ENCODE data around the gene SEMA7A.

SEMA7A gene

DNA sequence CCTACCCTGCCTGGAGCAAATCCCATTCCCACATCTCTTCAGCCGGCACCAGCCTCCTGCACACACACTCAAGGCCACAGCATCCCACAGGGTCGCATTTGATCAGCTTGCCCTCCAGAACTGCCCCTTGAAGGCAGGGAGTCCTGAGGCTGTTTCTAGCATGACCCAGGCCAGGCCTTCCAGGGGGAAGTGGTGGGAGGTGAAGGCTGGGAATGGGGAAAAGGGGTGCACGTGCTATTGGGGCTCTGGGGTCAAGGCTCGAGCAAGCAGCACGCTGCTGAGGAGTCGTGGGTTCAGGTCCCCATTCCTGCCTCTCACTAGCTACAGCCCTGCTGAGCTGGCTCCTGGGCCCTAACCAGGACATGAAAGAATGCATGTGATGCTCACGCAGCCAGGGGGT, 24.9 kb downstream of the SEMA7A start:
- no peak overlapping the region for H2AFZ ChIP-seq (ENCODE audit: low read depth, low read length, severe bottlenecking)
- H3K27ac ChIP-seq (ENCODE audit: low read depth, low read length) = no peak overlapping the region
- no peak overlapping the region for H3K4me2 ChIP-seq (ENCODE audit: low read depth, low read length, poor library complexity, severe bottlenecking)
- no peaks in the 10 kb centered on the region for H3K36me3 ChIP-seq (ENCODE audit: low read length)
- H3K79me2 ChIP-seq (ENCODE audit: insufficient read depth, low read length) = no peaks in the 10 kb centered on the region
- no peaks in the 10 kb centered on the region for H3F3A ChIP-seq (ENCODE audit: insufficient read depth)
- H4K20me1 ChIP-seq (ENCODE audit: low read depth, low read length) = no peaks in the 10 kb centered on the region
- no peak overlapping the region for H3K4me3 ChIP-seq (ENCODE audit: insufficient read depth, low read length, poor library complexity, severe bottlenecking)
- H3K9ac ChIP-seq (ENCODE audit: low read length) = no peak overlapping the region
- H3K9me2 ChIP-seq (replicated peaks; ENCODE audit: insufficient read depth, low read length) = no peaks in the 10 kb centered on the region
- no peaks in the 10 kb centered on the region for H3K9me3 ChIP-seq (ENCODE audit: insufficient read depth, low read length)
- no peaks in the 10 kb centered on the region for H3K27me3 ChIP-seq (ENCODE audit: low read length)
- TF ChIP-seq EZH2phosphoT487 (conservative IDR thresholded peaks at IDR 0.05; ENCODE audit: low read length) = no peak
- TF ChIP-seq, protein P1, sequence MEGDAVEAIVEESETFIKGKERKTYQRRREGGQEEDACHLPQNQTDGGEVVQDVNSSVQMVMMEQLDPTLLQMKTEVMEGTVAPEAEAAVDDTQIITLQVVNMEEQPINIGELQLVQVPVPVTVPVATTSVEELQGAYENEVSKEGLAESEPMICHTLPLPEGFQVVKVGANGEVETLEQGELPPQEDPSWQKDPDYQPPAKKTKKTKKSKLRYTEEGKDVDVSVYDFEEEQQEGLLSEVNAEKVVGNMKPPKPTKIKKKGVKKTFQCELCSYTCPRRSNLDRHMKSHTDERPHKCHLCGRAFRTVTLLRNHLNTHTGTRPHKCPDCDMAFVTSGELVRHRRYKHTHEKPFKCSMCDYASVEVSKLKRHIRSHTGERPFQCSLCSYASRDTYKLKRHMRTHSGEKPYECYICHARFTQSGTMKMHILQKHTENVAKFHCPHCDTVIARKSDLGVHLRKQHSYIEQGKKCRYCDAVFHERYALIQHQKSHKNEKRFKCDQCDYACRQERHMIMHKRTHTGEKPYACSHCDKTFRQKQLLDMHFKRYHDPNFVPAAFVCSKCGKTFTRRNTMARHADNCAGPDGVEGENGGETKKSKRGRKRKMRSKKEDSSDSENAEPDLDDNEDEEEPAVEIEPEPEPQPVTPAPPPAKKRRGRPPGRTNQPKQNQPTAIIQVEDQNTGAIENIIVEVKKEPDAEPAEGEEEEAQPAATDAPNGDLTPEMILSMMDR (IDR thresholded peaks at IDR 0.05; ENCODE audit: insufficient read depth, low read length, poor library complexity, severe bottlenecking) = no peak

DNA sequence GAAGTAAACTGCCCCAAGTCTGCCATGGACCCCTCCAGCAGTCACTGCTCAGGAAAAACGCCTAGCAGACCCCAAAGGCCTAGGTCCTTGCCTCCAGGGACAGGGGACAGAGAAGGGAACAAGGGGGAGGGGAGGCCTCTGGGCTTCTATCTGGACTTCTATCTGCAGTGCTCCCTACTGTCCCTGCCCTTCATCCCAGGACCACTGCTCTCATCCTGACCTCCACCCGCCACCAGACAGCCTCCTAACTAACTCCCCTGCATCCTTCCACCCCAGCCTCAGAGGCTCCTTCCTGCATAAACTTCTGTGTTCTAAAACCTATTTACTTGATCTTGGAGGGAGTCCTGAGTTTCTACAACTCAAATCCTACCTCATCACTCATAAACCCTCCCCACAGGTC, 25.4 kb downstream of the SEMA7A start:
- Histone ChIP-seq H3K9ac (ENCODE audit: low read length) (no peak overlapping the region), H3F3A (ENCODE audit: insufficient read depth) (no peaks in the 10 kb centered on the region)
- no peak for TF ChIP-seq EZH2phosphoT487 (conservative IDR thresholded peaks at IDR 0.05; ENCODE audit: low read length)
- TF ChIP-seq, protein P1 (IDR thresholded peaks at IDR 0.05; ENCODE audit: insufficient read depth, low read length, poor library complexity, severe bottlenecking) = no peak

DNA sequence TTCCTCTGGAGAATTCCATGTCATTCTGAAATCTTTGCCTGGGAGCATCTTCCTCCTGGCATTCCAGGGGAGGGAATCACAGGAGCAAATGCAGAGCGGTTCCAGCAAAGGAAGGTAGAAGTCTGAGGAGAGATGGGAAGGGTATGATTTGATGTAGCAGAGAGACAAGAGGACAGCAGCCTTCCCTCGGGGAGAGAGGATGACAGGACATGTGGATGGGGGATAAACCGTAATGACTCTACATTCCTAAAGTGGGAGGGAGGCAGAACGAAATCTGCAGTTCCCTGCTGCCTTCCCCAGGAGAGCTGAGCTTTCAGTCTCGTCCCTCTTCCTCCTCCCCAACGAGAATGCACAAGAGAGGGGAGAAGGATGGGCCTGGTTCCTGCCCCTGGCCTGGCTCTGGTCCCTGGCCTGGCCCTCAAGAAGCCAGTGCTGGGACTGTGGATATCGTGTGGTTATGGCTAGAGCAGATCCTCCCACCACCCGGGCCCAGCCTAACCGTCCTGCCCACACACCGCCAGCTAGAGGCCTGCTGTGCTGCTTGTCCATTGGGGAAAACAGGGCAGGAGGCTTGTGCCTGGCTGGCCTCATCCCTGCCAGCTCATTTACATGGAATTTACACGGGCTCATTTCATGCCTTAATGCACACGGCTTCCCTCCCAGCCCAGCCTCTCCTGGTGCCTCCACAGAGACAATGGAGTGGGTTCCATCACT, 26.6 kb downstream of the SEMA7A start:
- Histone ChIP-seq H3K4me2 (ENCODE audit: low read depth, low read length, poor library complexity, severe bottlenecking) (no peak overlapping the region), H3K27ac (ENCODE audit: low read depth, low read length) (no peak overlapping the region), H2AFZ (ENCODE audit: low read depth, low read length, severe bottlenecking) (no peak overlapping the region), H3F3A (ENCODE audit: insufficient read depth) (no peaks in the 10 kb centered on the region), H3K9me2 (replicated peaks; ENCODE audit: insufficient read depth, low read length) (no peaks in the 10 kb centered on the region), H3K9ac (ENCODE audit: low read length) (no peak overlapping the region), H3K27me3 (ENCODE audit: low read length) (no peaks in the 10 kb centered on the region), H3K9me3 (ENCODE audit: insufficient read depth, low read length) (no peaks in the 10 kb centered on the region), H3K4me3 (ENCODE audit: insufficient read depth, low read length, poor library complexity, severe bottlenecking) (no peak overlapping the region), H3K36me3 (ENCODE audit: low read length) (no peaks in the 10 kb centered on the region), H3K79me2 (ENCODE audit: insufficient read depth, low read length) (no peaks in the 10 kb centered on the region), H4K20me1 (ENCODE audit: low read depth, low read length) (no peaks in the 10 kb centered on the region)
- TF ChIP-seq EZH2phosphoT487 (conservative IDR thresholded peaks at IDR 0.05; ENCODE audit: low read length) = no peak
- TF ChIP-seq, protein P1 (IDR thresholded peaks at IDR 0.05; ENCODE audit: insufficient read depth, low read length, poor library complexity, severe bottlenecking) = no peak

More for the DNA sequence above, 25.4 kb downstream of the SEMA7A start:
- no peaks in the 10 kb centered on the region for H3K27me3 ChIP-seq (ENCODE audit: low read length)
- H3K4me3 ChIP-seq (ENCODE audit: insufficient read depth, low read length, poor library complexity, severe bottlenecking) = no peak overlapping the region
- no peak overlapping the region for H2AFZ ChIP-seq (ENCODE audit: low read depth, low read length, severe bottlenecking)
- no peaks in the 10 kb centered on the region for H4K20me1 ChIP-seq (ENCODE audit: low read depth, low read length)
- H3K4me2 ChIP-seq (ENCODE audit: low read depth, low read length, poor library complexity, severe bottlenecking) = no peak overlapping the region
- no peaks in the 10 kb centered on the region for H3K79me2 ChIP-seq (ENCODE audit: insufficient read depth, low read length)
- no peaks in the 10 kb centered on the region for H3K36me3 ChIP-seq (ENCODE audit: low read length)
- no peaks in the 10 kb centered on the region for H3K9me3 ChIP-seq (ENCODE audit: insufficient read depth, low read length)
- no peaks in the 10 kb centered on the region for H3K9me2 ChIP-seq (replicated peaks; ENCODE audit: insufficient read depth, low read length)
- no peak overlapping the region for H3K27ac ChIP-seq (ENCODE audit: low read depth, low read length)
